Endothelial cell of umbilical vein (primary cell): Measurements from ENCODE around the gene PLPP3. TPM values are rescaled to one million over a fixed set of nuclear protein-coding genes. Genes with fewer than 3 reads are reported as not detected.

Experiments used
- BruUV-seq: library from RNA; stranded (reverse); fragments of 400-500 nt; replicated peaks from 2 replicates; lab custom pipeline; 2021; lab: Mats Ljungman, UMichigan
- CTCF ChIA-PET: fragments of 300-600, 350-600 bp; sonication (Branson Sonifier 250); formaldehyde crosslinking; loops from one replicate; lab custom pipeline; 2021; ENCODE audit warnings: antibody characterized with exemption, inconsistent platforms; lab: Charles Lee
- POLR2A ChIA-PET: fragments of 300-600, 350-600 bp; sonication (Branson Sonifier 250); formaldehyde crosslinking; loops from one replicate; lab custom pipeline; 2021; ENCODE audit warnings: antibody characterized with exemption, inconsistent platforms; lab: Charles Lee
- DNase-seq: peaks from one replicate; pipeline ENCODE4 v3.0.0-alpha.2; 2011; ENCODE audit warnings: low read depth, low spot score
- FAIRE-seq: peaks from 2 replicates; lab custom pipeline; 2011; peaks lifted over from hg19 to GRCh38; lab: Jason Lieb, UNC
- H2AFZ ChIP-seq: 2 replicates; pipeline ENCODE4 v1.6.0; 2012; ENCODE audit warnings: low read depth, low read length, control low read depth, inconsistent platforms
- H3K27ac ChIP-seq: 2 replicates; pipeline ENCODE4 v1.5.1; 2011; ENCODE audit warnings: low read depth, mild to moderate bottlenecking, control low read depth, low read length, moderate library complexity; ENCODE audit not compliant: insufficient read depth
- H3K27me3 ChIP-seq, 2 experiments: 2 replicates each; pipeline versions ENCODE4 v1.6.0 to v1.6.1; 2011; ENCODE audit warnings: low read length in 2 of 2, mixed read lengths in 1 of 2; ENCODE audit not compliant: control insufficient read depth in 2 of 2, insufficient read depth in 2 of 2
- H3K36me3 ChIP-seq, 2 experiments: 2 replicates in 1 of 2; 3 replicates in 1 of 2; pipeline ENCODE4 v1.5.1; 2011; ENCODE audit warnings: low read length in 2 of 2, mild to moderate bottlenecking in 1 of 2, moderate library complexity in 1 of 2; ENCODE audit not compliant: control insufficient read depth in 2 of 2, insufficient read depth in 2 of 2; ENCODE audit errors: extremely low read depth in 1 of 2
- H3K4me1 ChIP-seq: 3 replicates; pipeline ENCODE4 v1.5.1; 2011; ENCODE audit warnings: mild to moderate bottlenecking, low read length; ENCODE audit not compliant: control insufficient read depth, insufficient read depth; ENCODE audit errors: extremely low read depth
- H3K4me2 ChIP-seq: 2 replicates; pipeline ENCODE4 v1.6.1; 2011; ENCODE audit warnings: low read length, control low read depth, mixed read lengths; ENCODE audit not compliant: insufficient read depth
- H3K4me3 ChIP-seq, 3 experiments: fragments of 200-600 bp in 1 of 3; sonication (generic), shearing (Covaris generic) in 1 of 3; replicated peaks in 1 of 3; 2 replicates each; pipeline ENCODE4 v1.5.1; 2011 to 2016; ENCODE audit warnings: control low read depth in 3 of 3, low read length in 3 of 3, mild to moderate bottlenecking in 2 of 3, inconsistent platforms in 1 of 3, low read depth in 1 of 3, moderate library complexity in 1 of 3; ENCODE audit not compliant: insufficient read depth in 1 of 3
- H3K79me2 ChIP-seq: 2 replicates; pipeline ENCODE4 v1.6.0; 2012; ENCODE audit warnings: low read length, inconsistent platforms; ENCODE audit not compliant: control insufficient read depth, insufficient read depth
- H3K9ac ChIP-seq: replicated peaks from 2 replicates; pipeline ENCODE3; 2011; ENCODE audit warnings: low read length, control low read depth; ENCODE audit not compliant: insufficient read depth; ENCODE audit errors: extremely low read depth
- H3K9me1 ChIP-seq: replicated peaks from 3 replicates; pipeline ENCODE4 v1.6.0; 2011; ENCODE audit warnings: mild to moderate bottlenecking, low read length; ENCODE audit not compliant: control insufficient read depth, insufficient read depth; ENCODE audit errors: extremely low read depth
- H3K9me3 ChIP-seq: replicated peaks from 2 replicates; pipeline ENCODE4 v1.5.1; 2012; ENCODE audit warnings: low read length, inconsistent platforms; ENCODE audit not compliant: control insufficient read depth, insufficient read depth
- H4K20me1 ChIP-seq: replicated peaks from 2 replicates; pipeline ENCODE3; 2011; ENCODE audit warnings: mild to moderate bottlenecking, low read length; ENCODE audit not compliant: control insufficient read depth, insufficient read depth; ENCODE audit errors: extremely low read depth
- CTCF ChIP-seq, 2 donors: IDR thresholded peaks; 1 replicate in 1 of 2; 2 replicates in 1 of 2; pipeline ENCODE4 v1.5.1; 2011; ENCODE audit warnings: low read length in 2 of 2, mild to moderate bottlenecking in 2 of 2, moderate library complexity in 2 of 2, control low read depth in 1 of 2, inconsistent platforms in 1 of 2, low read depth in 1 of 2; ENCODE audit not compliant: insufficient read depth in 1 of 2; ENCODE audit errors: extremely low read depth in 1 of 2
- EZH2 ChIP-seq: IDR thresholded peaks from 2 replicates; pipeline ENCODE4 v1.6.1; 2012; ENCODE audit warnings: borderline replicate concordance, low read depth, mild to moderate bottlenecking, moderate library complexity, low read length, inconsistent platforms; ENCODE audit not compliant: severe bottlenecking
- FOS ChIP-seq: IDR thresholded peaks from 2 replicates; pipeline ENCODE4 v1.6.1; 2011; ENCODE audit warnings: mild to moderate bottlenecking, low read length, moderate library complexity, borderline replicate concordance; ENCODE audit not compliant: insufficient read depth
- GATA2 ChIP-seq: IDR thresholded peaks from 2 replicates; pipeline ENCODE4 v1.7.0; 2011; ENCODE audit warnings: low read depth, mild to moderate bottlenecking, moderate library complexity, mixed read lengths, low read length; ENCODE audit not compliant: insufficient read length, insufficient read depth
- JUN ChIP-seq: IDR thresholded peaks from 2 replicates; pipeline ENCODE4 v1.6.1; 2011; ENCODE audit warnings: borderline replicate concordance, low read depth; ENCODE audit not compliant: insufficient read length, insufficient read depth
- MAX ChIP-seq: IDR thresholded peaks from 2 replicates; pipeline ENCODE4 v1.6.1; 2011; ENCODE audit not compliant: insufficient read depth, insufficient read length
- MYC ChIP-seq: IDR thresholded peaks from one replicate; pipeline ENCODE4 v1.6.1; 2011; ENCODE audit warnings: mild to moderate bottlenecking, low read depth, low read length
- POLR2A ChIP-seq: IDR thresholded peaks from 2 replicates; pipeline ENCODE4 v1.6.1; 2012; ENCODE audit warnings: low read depth, mild to moderate bottlenecking, control low read depth, low read length
- POLR2AphosphoS5 ChIP-seq: IDR thresholded peaks from 2 replicates; pipeline ENCODE4 v1.6.1; 2012; ENCODE audit warnings: low read depth, mild to moderate bottlenecking, control low read depth, low read length, moderate library complexity; ENCODE audit not compliant: insufficient read depth
- dilution Hi-C: fragments of 300-500 bp; cut with MboI; formaldehyde crosslinking; loops from one replicate; pipeline ENCODE4 v1.15.0; 2019; ENCODE audit warnings: low sequenced_read_pairs; ENCODE audit not compliant: extremely low pct_ligation_motif_present
- intact Hi-C: fragments of 100-400 bp; cut with micrococcal nuclease; formaldehyde crosslinking; loops from one replicate; pipeline ENCODE4 v1.10.0; 2022
- polyA plus RNA-seq, 4 experiments: library from polyadenylated mRNA; depleted of rRNA in 3 of 4; stranded (reverse) in 3 of 4; unstranded in 1 of 4; fragments of >200 nt; gene quantifications; 2 replicates each; pipeline versions ENCODE4 v1.2.1 to v1.2.3, GENCODE V29; 2011 to 2012; ENCODE audit warnings: missing spikeins in 1 of 4
- total RNA-seq: library from RNA; stranded (reverse); gene quantifications from 2 replicates; pipeline ENCODE4 v1.2.3, GENCODE V29; 2021

The PLPP3 gene
- total and polyA plus RNA-seq, 2 donors (not counting 3 experiments of a cell fraction or from before 2014, with no cell fraction given), result 11.3 to 14.1 TPM

GRCh38 chr1:56510642-56511021 is 68.7 kb downstream of the PLPP3 start:
- Histone ChIP-seq H3K4me3 (no peak overlapping the region), H3K9me3 (no peaks in the 10 kb centered on the region), H3K9me1 (no peaks in the 10 kb centered on the region), H3K27ac (no peak overlapping the region), H3K36me3 (peaks cover 0 to 18% of the 10 kb centered on the region in 2 experiments), H4K20me1 (no peaks in the 10 kb centered on the region), H3K27me3 (no peaks in the 10 kb centered on the region), H3K9ac (no peak overlapping the region), H2AFZ (no peak overlapping the region), H3K4me2 (no peak overlapping the region), H3K79me2 (no peaks in the 10 kb centered on the region), H3K4me1 (peaks cover 26% of the 10 kb centered on the region)
- DNase-seq, result no peak
- dilution Hi-C loops (no loop called here), intact Hi-C loops (no loop called here)
- BruUV-seq, result no TSS peak
- TF ChIP-seq GATA2 (no peak), POLR2AphosphoS5 (no peak), MAX (no peak), FOS (no peak), EZH2 (no peak), MYC (no peak), CTCF (IDR thresholded peaks at IDR 0.05; ENCODE audit: extremely low read depth in 1 of 2, insufficient read depth in 1 of 2, low read depth in 1 of 2, low read length in 2 of 2) (no peak), POLR2A (no peak), JUN (no peak)
- FAIRE-seq, result no peak
- CTCF ChIA-PET, result interaction anchor here (1.1 to 1.6 kb wide), 2 partner anchors 9 to 25 kb away, joined by 3 to 6 read pairs; no protein-coding TSS in a partner anchor
- POLR2A ChIA-PET, result no interaction called here
